DND-41 (cell line): ENCODE results near the gene DAPP1.

Experiments
- ATAC-seq: fragments of 200-7000 bp; cut with Tn5 transposase; 3 replicates; pipeline ENCODE4 v1.9.1; 2021; ENCODE audit warnings: low read depth; ENCODE audit not compliant: insufficient read depth
- DNase-seq: peaks from one replicate; pipeline ENCODE4 v3.0.0-alpha.2; 2020
- H2AFZ ChIP-seq: 2 replicates; pipeline ENCODE4 v1.6.0; 2012; ENCODE audit warnings: low read depth, low read length
- H3K27ac ChIP-seq: 2 replicates; pipeline ENCODE4 v1.5.1; 2012; ENCODE audit warnings: low read length, inconsistent platforms
- H3K27me3 ChIP-seq: fragments of 200-600 bp; sonication (generic); 2 replicates; pipeline ENCODE4 v1.6.0; 2012; ENCODE audit warnings: low read length, mild to moderate bottlenecking, inconsistent platforms; ENCODE audit not compliant: insufficient read depth, poor library complexity
- H3K36me3 ChIP-seq: 2 replicates; pipeline ENCODE4 v1.5.1; 2012; ENCODE audit warnings: low read length, inconsistent platforms; ENCODE audit not compliant: insufficient read depth
- H3K4me1 ChIP-seq: 2 replicates; pipeline ENCODE4 v1.5.1; 2012; ENCODE audit warnings: mild to moderate bottlenecking, low read length; ENCODE audit not compliant: insufficient read depth
- H3K4me2 ChIP-seq: 2 replicates; pipeline ENCODE4 v1.6.0; 2012; ENCODE audit warnings: mild to moderate bottlenecking, moderate library complexity, low read length, inconsistent platforms; ENCODE audit not compliant: insufficient read depth
- H3K4me3 ChIP-seq, 2 experiments: fragments of 200-600 bp in 1 of 2; shearing (Covaris generic) in 1 of 2; 2 replicates each; pipeline ENCODE4 v1.5.1; 2012 to 2016; ENCODE audit warnings: inconsistent platforms in 2 of 2, low read length in 2 of 2, mild to moderate bottlenecking in 2 of 2, low read depth in 1 of 2, moderate library complexity in 1 of 2
- H3K79me2 ChIP-seq: 2 replicates; pipeline ENCODE4 v1.6.0; 2012; ENCODE audit warnings: low read length, inconsistent platforms; ENCODE audit not compliant: insufficient read depth
- H3K9ac ChIP-seq: 2 replicates; pipeline ENCODE4 v1.6.0; 2012; ENCODE audit warnings: low read depth, mild to moderate bottlenecking, inconsistent platforms, low read length, moderate library complexity
- H3K9me3 ChIP-seq: 2 replicates; pipeline ENCODE4 v1.5.1; 2012; ENCODE audit warnings: low read length, moderate library complexity, mild to moderate bottlenecking, inconsistent platforms; ENCODE audit not compliant: insufficient read depth, severe bottlenecking
- H4K20me1 ChIP-seq: 2 replicates; pipeline ENCODE4 v1.6.0; 2012; ENCODE audit warnings: low read length; ENCODE audit not compliant: insufficient read depth
- EZH2 ChIP-seq: IDR thresholded peaks from 3 replicates; pipeline ENCODE4 v1.6.1; 2012; ENCODE audit warnings: borderline replicate concordance, low read depth, mild to moderate bottlenecking, moderate library complexity, low read length, inconsistent platforms; ENCODE audit not compliant: severe bottlenecking
- TF ChIP-seq, protein P1 (sequence below): IDR thresholded peaks from 2 replicates; pipeline ENCODE4 v1.5.1; 2012; ENCODE audit warnings: borderline replicate concordance, low read length, moderate library complexity, mild to moderate bottlenecking; ENCODE audit not compliant: poor library complexity, severe bottlenecking; ENCODE audit errors: extremely low read depth

DAPP1 gene

DNA sequence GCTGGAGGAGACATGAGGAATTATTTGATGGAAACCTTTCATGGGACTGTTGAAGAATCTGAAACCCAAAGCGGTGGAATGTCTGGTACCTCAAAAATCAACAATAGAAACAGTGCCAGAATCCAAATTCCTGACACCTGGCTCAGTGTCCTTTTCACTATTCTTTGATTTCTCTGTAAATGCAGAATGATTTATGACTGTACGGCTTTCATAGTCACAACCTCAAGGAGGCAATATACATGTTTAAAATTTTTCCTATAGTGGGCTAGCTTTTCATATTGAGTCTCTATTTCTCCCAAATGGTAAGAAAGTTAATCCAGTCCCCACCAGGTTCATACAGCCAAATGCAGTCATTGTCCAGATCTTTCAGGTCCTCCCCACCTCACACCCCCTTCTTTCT is 19.3 kb downstream of the DAPP1 start:
- H3K9me3 ChIP-seq, result no peaks in the 10 kb centered on the region
- DNase-seq (no peak), ATAC-seq (no peak)
- no peak overlapping the region for H3K4me2 ChIP-seq
- H4K20me1 ChIP-seq, result no peaks in the 10 kb centered on the region
- H3K4me1 ChIP-seq, result no peaks in the 10 kb centered on the region
- H3K27me3 ChIP-seq, result no peaks in the 10 kb centered on the region
- no peak overlapping the region for H3K27ac ChIP-seq
- H3K36me3 ChIP-seq, result no peaks in the 10 kb centered on the region
- H3K9ac ChIP-seq, result no peak overlapping the region
- H2AFZ ChIP-seq, result no peak overlapping the region
- TF ChIP-seq, protein P1, sequence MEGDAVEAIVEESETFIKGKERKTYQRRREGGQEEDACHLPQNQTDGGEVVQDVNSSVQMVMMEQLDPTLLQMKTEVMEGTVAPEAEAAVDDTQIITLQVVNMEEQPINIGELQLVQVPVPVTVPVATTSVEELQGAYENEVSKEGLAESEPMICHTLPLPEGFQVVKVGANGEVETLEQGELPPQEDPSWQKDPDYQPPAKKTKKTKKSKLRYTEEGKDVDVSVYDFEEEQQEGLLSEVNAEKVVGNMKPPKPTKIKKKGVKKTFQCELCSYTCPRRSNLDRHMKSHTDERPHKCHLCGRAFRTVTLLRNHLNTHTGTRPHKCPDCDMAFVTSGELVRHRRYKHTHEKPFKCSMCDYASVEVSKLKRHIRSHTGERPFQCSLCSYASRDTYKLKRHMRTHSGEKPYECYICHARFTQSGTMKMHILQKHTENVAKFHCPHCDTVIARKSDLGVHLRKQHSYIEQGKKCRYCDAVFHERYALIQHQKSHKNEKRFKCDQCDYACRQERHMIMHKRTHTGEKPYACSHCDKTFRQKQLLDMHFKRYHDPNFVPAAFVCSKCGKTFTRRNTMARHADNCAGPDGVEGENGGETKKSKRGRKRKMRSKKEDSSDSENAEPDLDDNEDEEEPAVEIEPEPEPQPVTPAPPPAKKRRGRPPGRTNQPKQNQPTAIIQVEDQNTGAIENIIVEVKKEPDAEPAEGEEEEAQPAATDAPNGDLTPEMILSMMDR, result no peak
- TF ChIP-seq EZH2, result no peak
- H3K79me2 ChIP-seq, result no peaks in the 10 kb centered on the region
- H3K4me3 ChIP-seq, result no peak overlapping the region

DNA sequence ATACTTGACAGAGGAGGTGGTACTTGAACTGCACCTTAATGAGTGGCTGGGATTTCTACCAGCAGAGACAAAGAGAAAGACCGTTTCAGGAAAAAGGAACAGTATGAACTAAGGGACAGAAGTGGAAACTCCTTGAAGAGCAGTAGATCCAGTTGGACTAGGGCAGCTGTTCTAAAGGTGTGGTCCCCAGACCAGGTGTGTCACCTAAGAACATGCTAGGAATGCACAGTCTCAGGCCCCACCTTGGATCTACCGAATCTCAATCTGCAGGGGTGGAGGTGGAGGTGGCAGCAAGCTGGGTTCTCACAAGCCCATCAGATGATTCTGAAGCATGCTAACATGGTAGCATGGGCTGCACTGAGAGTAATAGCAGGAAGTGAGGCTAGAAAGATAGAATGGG is 22.3 kb downstream of the DAPP1 start:
- ATAC-seq (no peak), DNase-seq (no peak)
- H3K4me3 ChIP-seq, result no peak overlapping the region
- no peaks in the 10 kb centered on the region for H3K79me2 ChIP-seq
- no peak for TF ChIP-seq EZH2
- TF ChIP-seq, protein P1, result no peak
- H3K36me3 ChIP-seq, result no peaks in the 10 kb centered on the region
- H4K20me1 ChIP-seq, result no peaks in the 10 kb centered on the region
- no peaks in the 10 kb centered on the region for H3K4me1 ChIP-seq
- H2AFZ ChIP-seq, result no peak overlapping the region
- no peak overlapping the region for H3K4me2 ChIP-seq
- no peaks in the 10 kb centered on the region for H3K27me3 ChIP-seq
- H3K27ac ChIP-seq, result no peak overlapping the region
- no peak overlapping the region for H3K9ac ChIP-seq
- H3K9me3 ChIP-seq, result no peaks in the 10 kb centered on the region

DNA sequence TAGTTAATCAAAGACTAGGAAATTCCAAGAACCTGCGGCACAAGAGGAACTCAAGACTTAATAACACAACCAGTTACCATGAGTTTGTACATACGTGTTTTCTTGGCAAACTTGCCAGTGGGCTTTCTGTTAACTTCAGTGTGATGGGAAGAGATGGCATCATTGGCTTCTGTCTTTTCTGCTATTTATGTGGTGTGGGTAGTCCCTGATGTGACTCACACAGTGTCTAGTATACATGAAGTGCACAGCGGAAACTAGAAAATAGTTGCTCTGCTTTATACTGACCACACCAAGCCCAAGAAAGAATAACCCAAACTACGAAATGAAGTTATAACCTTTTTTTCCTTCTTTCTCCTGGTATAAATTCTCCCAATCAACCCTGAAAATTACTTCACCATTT is 24.5 kb downstream of the DAPP1 start:
- no peaks in the 10 kb centered on the region for H3K4me1 ChIP-seq
- H3K4me3 ChIP-seq, result no peak overlapping the region
- H3K27ac ChIP-seq, result no peak overlapping the region
- H3K9ac ChIP-seq, result no peak overlapping the region
- no peak overlapping the region for H3K4me2 ChIP-seq
- DNase-seq (no peak), ATAC-seq (no peak)
- TF ChIP-seq, protein P1, result no peak
- no peak for TF ChIP-seq EZH2
- H3K79me2 ChIP-seq, result no peaks in the 10 kb centered on the region
- no peaks in the 10 kb centered on the region for H3K36me3 ChIP-seq
- no peaks in the 10 kb centered on the region for H4K20me1 ChIP-seq
- H3K9me3 ChIP-seq, result no peaks in the 10 kb centered on the region
- H3K27me3 ChIP-seq, result no peaks in the 10 kb centered on the region
- no peak overlapping the region for H2AFZ ChIP-seq

DNA sequence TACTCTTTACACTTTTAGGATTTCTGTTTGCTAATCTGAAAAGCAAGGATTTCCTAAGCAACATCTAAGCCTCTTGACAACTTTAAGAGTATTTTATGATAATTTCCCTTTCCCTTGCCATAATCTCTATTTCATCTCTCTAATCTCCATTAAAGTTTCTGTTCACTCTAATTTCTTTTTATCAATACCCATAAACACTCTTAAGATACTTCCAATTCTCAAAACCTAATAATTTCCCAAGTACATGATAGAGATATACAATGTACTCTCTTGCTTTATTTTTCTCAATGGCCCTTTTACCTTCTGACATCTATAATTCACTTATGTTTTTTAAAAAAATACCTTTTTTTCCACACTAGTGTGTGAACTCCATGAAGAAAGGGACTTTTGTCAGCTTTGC is 26.8 kb downstream of the DAPP1 start:
- Histone ChIP-seq H3K4me1 (no peaks in the 10 kb centered on the region), H4K20me1 (no peaks in the 10 kb centered on the region), H2AFZ (no peak overlapping the region), H3K9me3 (no peaks in the 10 kb centered on the region), H3K27me3 (no peaks in the 10 kb centered on the region), H3K79me2 (no peaks in the 10 kb centered on the region), H3K36me3 (no peaks in the 10 kb centered on the region), H3K27ac (no peak overlapping the region), H3K4me2 (no peak overlapping the region), H3K9ac (no peak overlapping the region), H3K4me3 (no peak overlapping the region)
- ATAC-seq, result no peak
- TF ChIP-seq, protein P1, result no peak
- TF ChIP-seq EZH2, result no peak
- DNase-seq, result no peak
